GM21360 (cell line): Measurements from ENCODE around the gene IPCEF1.

Experiments used
- ATAC-seq: cut with Tn5 transposase; IDR thresholded peaks from one replicate; pipeline ENCODE4 v1.9.1; 2021; ENCODE audit warnings: mild to moderate bottlenecking, moderate library complexity; ENCODE audit not compliant: unreplicated experiment

IPCEF1 gene

GRCh38 chr6:154373971-154374370, 17.4 kb upstream of the IPCEF1 start:
- no peak for ATAC-seq

- no peak for ATAC-seq
Measured at GRCh38 chr6:154371281-154371680, 14.7 kb upstream of the IPCEF1 start.

GRCh38 chr6:154370545-154370944, 13.9 kb upstream of the IPCEF1 start:
- ATAC-seq = no peak

GRCh38 chr6:154367839-154368695, 11.5 kb upstream of the IPCEF1 start:
- ATAC-seq = no peak

- ATAC-seq = no peak
Measured at GRCh38 chr6:154367336-154367735, 10.7 kb upstream of the IPCEF1 start.

GRCh38 chr6:154363821-154364220, 7.2 kb upstream of the IPCEF1 start:
- no peak for ATAC-seq

- ATAC-seq = no peak
Measured at GRCh38 chr6:154361476-154361875, 4.9 kb upstream of the IPCEF1 start.

- no peak for ATAC-seq
Measured at GRCh38 chr6:154360476-154360875, 3.9 kb upstream of the IPCEF1 start.

GRCh38 chr6:154359679-154360078, 3.1 kb upstream of the IPCEF1 start:
- ATAC-seq = no peak

GRCh38 chr6:154359161-154359574, 2.6 kb upstream of the IPCEF1 start:
- no peak for ATAC-seq

- no peak for ATAC-seq
Measured at GRCh38 chr6:154358019-154358545, 1.5 kb upstream of the IPCEF1 start.

- ATAC-seq = no peak
Measured at GRCh38 chr6:154356113-154356512, 490 bp downstream of the IPCEF1 start.

GRCh38 chr6:154354265-154354777, 2.3 kb downstream of the IPCEF1 start:
- no peak for ATAC-seq

- no peak for ATAC-seq
Measured at GRCh38 chr6:154353626-154354025, 3.0 kb downstream of the IPCEF1 start.

- ATAC-seq = peak; percentile 66
Measured at GRCh38 chr6:154352898-154353585, 3.6 kb downstream of the IPCEF1 start.

GRCh38 chr6:154350293-154350692, 6.3 kb downstream of the IPCEF1 start:
- no peak for ATAC-seq

- no peak for ATAC-seq
Measured at GRCh38 chr6:154347981-154348380, 8.6 kb downstream of the IPCEF1 start.

- ATAC-seq = no peak
Measured at GRCh38 chr6:154345811-154346210, 10.8 kb downstream of the IPCEF1 start.

GRCh38 chr6:154343473-154344308, 12.9 kb downstream of the IPCEF1 start:
- no peak for ATAC-seq

GRCh38 chr6:154341871-154342270, 14.7 kb downstream of the IPCEF1 start:
- no peak for ATAC-seq

GRCh38 chr6:154341336-154341735, 15.3 kb downstream of the IPCEF1 start:
- ATAC-seq = no peak
